ENCODE results near the gene EFCAB11. TPM values are rescaled to one million over a fixed set of nuclear protein-coding genes. Genes with fewer than 3 reads are reported as not detected.

The EFCAB11 gene
- total and polyA plus RNA-seq, 2 experiments from 2014 or later = 7.7 to 24.6 TPM

- no peak for TF ChIP-seq ETS1 (IDR thresholded peaks at IDR 0.05)
Observed at GRCh38 chr14:89891055-89891454, 63.5 kb downstream of the EFCAB11 start (continued).

- H3K27me3 Mint-ChIP-seq (ENCODE audit: insufficient read depth, low read depth, poor library complexity) = no peaks in the 10 kb centered on the region
- peaks cover 6% of the 10 kb centered on the region; the same call in 1 of the 2 replicates for H3K9me2 ChIP-seq (ENCODE audit: insufficient read depth)
- DNase-seq (ENCODE audit: low spot score) (no peak), ATAC-seq (no peak)
- H3K4me1 Mint-ChIP-seq = no peaks in the 10 kb centered on the region; the same call in 2 of the 3 replicates
- no peak overlapping the region for H2AFZ ChIP-seq
- H3K27me3 ChIP-seq (ENCODE audit: insufficient read depth) = no peaks in the 10 kb centered on the region
- H3F3A ChIP-seq (replicated peaks; ENCODE audit: low read depth) = no peaks in the 10 kb centered on the region
- H3K27ac Mint-ChIP-seq = no peak overlapping the region
- H4K20me1 ChIP-seq (replicated peaks; ENCODE audit: insufficient read depth) = no peaks in the 10 kb centered on the region
- no peaks in the 10 kb centered on the region for H3K79me2 ChIP-seq (replicated peaks; ENCODE audit: insufficient read depth)
- H3K4me3 ChIP-seq = no peak overlapping the region
- H3K4me1 ChIP-seq (ENCODE audit: insufficient read depth) = no peaks in the 10 kb centered on the region
- H3K4me2 ChIP-seq = no peak overlapping the region
- H3K9me3 Mint-ChIP-seq = no peaks in the 10 kb centered on the region
- H3K36me3 ChIP-seq (ENCODE audit: insufficient read depth) = no peaks in the 10 kb centered on the region
- H3K4me3 Mint-ChIP-seq = no peak overlapping the region
- H3K36me3 Mint-ChIP-seq (ENCODE audit: low read depth) = peaks cover 2% of the 10 kb centered on the region
- no peak overlapping the region for H3K27ac ChIP-seq (ENCODE audit: low read depth)
- TF ChIP-seq EZH2phosphoT487 (IDR thresholded peaks at IDR 0.05; ENCODE audit: unreplicated experiment) = no peak
- no peak for TF ChIP-seq JUNB (IDR thresholded peaks at IDR 0.05; ENCODE audit: unreplicated experiment)
- no peak for TF ChIP-seq REST (IDR thresholded peaks at IDR 0.05; ENCODE audit: unreplicated experiment)
- no peak for TF ChIP-seq ZNF462 (CRISPR knock-in tag; IDR thresholded peaks at IDR 0.05)
- TF ChIP-seq CTCF (conservative IDR thresholded peaks at IDR 0.05; ENCODE audit: low read depth in 2 of 2) = no peak
- no peak for TF ChIP-seq EZH2 (IDR thresholded peaks at IDR 0.05; ENCODE audit: low read depth, unreplicated experiment)
- TF ChIP-seq NANOG (IDR thresholded peaks at IDR 0.05; ENCODE audit: borderline replicate concordance) = no peak
- no peak for TF ChIP-seq STAT1 (IDR thresholded peaks at IDR 0.05; ENCODE audit: unreplicated experiment)
- no peak for TF ChIP-seq ZNF114 (CRISPR knock-in tag; IDR thresholded peaks at IDR 0.05)
- TF ChIP-seq POLR2AphosphoS5 (IDR thresholded peaks at IDR 0.05; ENCODE audit: low read depth) = no peak
- no peak for TF ChIP-seq ZNF331 (CRISPR knock-in tag; IDR thresholded peaks at IDR 0.05; ENCODE audit: low read depth)
- TF ChIP-seq ETS1 (IDR thresholded peaks at IDR 0.05) = no peak
Observed at GRCh38 chr14:89890589-89890988, 63.9 kb downstream of the EFCAB11 start.

Data from GM23338 (cell line).